NCI-H2107 (cell line): ENCODE measurements around the gene TUBB.
A peak's percentile ranks its signal among the peaks of the same experiment; 100 is the strongest.
"Not testable (repeated sequence)": the region's sequence is repeated elsewhere in the genome, so short reads cannot be mapped to it uniquely, and the experiment has no call there.

Source experiments
- DNase-seq: peaks from one replicate; lab custom pipeline; 2025; lab: John Stamatoyannopoulos, UW

Gene TUBB

DNA sequence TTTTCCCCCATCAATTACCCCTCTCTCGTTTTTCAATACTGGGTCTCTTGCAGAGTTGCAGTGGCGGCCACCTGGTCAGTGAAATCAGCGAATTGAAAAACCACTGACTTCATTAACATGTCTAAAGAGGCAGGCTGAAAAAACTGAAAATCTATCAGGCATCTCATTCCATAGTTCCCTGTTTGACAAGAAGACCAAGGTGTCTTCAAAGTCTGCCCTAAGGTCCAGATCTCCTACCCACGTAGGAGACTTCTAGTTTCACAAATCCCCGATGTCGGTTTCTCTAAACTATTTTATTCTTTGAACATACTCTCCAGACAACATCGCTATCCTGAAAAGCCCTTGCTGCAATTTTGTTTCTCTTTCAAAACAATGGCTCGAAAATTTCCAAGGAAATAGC is 796 bp upstream of the TUBB start:
- DNase-seq, result no peak

DNA sequence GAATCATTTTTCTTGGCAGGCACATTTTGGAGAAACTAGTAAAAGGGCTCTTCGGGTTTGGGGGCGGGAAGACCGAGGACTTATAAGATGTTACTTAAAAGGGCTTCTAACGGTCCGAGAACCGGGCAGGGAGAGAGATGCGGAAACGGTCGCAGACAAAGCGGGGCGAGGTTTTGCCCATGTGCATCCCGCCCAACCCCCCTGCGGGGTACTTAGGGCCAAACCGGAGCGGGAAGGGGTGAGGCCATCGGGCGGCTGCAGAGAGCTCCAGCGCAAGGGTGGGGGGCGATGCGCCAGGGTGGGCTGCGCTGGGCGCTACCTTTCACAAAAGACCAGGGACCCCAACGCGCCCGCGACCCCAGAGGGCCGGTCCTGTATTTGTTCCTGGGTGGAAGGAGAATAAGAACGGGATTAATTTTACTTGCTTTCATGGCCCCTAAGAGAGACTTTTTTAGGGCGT is 616 bp downstream of the TUBB start:
- DNase-seq, result no peak

DNA sequence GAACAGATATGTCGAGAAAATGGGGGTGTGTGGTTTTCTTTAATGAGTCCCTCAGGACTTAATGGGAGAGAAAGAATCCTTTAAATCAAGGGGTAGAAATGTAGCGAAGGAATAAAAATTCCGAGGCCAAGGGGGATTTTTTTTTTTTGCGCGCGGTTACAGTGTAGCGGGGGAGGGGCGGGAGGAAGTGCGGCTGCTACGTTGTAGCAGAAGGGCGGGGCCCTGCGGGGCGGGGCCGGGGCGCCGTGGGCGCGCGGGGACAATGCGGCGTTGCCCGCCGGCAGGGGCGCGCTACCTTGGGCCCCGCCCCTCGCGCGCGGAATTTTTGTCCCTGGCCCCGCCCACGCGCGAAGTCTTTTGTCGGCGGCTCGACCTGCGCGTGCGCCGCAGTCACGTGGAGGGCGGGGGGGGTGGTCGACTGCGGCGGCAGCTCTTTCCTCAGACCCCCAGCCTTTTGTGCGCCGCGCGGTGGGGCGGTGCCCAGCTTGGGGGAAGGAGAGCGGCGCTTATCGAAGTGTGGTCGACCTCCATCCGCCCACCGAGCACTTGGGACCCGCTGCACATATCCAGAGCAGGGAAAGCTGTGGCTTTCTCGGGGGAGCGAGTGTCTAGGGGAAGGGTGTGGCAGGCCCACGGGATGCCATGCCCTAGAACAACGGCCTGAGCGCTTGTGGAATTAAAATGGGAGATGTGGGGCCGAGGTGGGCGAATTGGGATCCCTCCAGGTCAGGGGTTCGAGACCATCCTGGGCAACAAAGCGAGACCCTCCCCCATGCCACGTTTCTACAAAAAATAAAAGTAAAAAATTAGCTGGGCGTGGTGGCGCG is 1.3 kb downstream of the TUBB start:
- DNase-seq, result peak; percentile 42

DNA sequence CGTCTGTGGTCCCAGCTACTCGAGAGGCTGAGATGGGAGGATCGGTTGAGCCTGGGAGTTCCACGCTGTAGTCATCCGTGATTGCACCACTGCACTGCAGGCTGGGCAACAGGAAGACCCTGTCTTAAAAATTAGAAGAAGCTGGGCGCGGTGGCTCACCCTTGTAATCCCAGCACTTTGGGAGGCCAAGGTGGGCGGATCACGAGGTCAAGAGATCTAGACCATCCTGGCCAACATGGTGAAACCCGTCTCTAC is 1.8 kb downstream of the TUBB start:
- DNase-seq, result not testable (repeated sequence)

DNA sequence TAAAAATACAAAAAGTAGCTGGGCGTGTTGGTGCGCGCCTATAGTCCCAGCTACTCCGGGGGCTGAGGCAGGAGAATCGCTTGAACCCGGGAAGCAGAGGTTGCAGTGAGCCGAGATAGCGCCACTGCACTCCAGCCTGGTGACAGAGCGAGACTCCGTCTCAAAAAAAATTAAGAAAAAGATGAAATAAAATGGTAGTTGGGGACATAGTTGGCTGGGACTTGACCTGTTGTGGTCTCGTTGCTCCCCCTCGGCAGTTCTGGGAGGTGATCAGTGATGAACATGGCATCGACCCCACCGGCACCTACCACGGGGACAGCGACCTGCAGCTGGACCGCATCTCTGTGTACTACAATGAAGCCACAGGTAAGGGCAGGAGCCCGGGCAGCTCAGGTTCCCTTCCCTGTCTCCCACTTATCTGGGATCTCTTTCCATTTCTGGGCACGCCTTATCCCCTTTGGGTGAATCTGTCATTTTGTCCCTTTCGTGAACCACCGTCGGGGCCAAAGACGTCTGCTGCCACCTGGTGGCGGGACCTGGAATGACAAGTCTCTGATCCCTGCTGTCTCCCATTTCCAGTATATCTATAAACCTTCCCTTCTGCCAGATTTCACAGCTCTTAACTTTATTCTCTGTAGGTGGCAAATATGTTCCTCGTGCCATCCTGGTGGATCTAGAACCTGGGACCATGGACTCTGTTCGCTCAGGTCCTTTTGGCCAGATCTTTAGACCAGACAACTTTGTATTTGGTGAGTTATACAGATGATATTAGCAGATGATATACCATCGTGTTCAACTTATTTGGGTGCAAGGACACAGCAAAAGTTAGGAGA is 2.3 kb downstream of the TUBB start:
- peak; percentile 48 for DNase-seq

DNA sequence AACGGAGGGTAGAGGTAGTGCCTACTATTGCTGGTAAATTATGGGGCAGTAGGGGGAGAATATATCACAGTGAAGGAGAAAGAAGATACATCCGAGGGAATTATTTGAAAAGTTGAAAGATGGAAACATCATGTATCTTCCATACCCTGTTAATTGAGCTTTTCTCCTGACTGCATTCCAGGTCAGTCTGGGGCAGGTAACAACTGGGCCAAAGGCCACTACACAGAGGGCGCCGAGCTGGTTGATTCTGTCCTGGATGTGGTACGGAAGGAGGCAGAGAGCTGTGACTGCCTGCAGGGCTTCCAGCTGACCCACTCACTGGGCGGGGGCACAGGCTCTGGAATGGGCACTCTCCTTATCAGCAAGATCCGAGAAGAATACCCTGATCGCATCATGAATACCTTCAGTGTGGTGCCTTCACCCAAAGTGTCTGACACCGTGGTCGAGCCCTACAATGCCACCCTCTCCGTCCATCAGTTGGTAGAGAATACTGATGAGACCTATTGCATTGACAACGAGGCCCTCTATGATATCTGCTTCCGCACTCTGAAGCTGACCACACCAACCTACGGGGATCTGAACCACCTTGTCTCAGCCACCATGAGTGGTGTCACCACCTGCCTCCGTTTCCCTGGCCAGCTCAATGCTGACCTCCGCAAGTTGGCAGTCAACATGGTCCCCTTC is 3.1 kb downstream of the TUBB start:
- DNase-seq, result not testable (repeated sequence)

DNA sequence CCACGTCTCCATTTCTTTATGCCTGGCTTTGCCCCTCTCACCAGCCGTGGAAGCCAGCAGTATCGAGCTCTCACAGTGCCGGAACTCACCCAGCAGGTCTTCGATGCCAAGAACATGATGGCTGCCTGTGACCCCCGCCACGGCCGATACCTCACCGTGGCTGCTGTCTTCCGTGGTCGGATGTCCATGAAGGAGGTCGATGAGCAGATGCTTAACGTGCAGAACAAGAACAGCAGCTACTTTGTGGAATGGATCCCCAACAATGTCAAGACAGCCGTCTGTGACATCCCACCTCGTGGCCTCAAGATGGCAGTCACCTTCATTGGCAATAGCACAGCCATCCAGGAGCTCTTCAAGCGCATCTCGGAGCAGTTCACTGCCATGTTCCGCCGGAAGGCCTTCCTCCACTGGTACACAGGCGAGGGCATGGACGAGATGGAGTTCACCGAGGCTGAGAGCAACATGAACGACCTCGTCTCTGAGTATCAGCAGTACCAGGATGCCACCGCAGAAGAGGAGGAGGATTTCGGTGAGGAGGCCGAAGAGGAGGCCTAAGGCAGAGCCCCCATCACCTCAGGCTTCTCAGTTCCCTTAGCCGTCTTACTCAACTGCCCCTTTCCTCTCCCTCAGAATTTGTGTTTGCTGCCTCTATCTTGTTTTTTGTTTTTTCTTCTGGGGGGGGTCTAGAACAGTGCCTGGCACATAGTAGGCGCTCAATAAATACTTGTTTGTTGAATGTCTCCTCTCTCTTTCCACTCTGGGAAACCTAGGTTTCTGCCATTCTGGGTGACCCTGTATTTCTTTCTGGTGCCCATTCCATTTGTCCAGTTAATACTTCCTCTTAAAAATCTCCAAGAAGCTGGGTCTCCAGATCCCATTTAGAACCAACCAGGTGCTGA is 3.9 kb downstream of the TUBB start:
- not testable (repeated sequence) for DNase-seq

DNA sequence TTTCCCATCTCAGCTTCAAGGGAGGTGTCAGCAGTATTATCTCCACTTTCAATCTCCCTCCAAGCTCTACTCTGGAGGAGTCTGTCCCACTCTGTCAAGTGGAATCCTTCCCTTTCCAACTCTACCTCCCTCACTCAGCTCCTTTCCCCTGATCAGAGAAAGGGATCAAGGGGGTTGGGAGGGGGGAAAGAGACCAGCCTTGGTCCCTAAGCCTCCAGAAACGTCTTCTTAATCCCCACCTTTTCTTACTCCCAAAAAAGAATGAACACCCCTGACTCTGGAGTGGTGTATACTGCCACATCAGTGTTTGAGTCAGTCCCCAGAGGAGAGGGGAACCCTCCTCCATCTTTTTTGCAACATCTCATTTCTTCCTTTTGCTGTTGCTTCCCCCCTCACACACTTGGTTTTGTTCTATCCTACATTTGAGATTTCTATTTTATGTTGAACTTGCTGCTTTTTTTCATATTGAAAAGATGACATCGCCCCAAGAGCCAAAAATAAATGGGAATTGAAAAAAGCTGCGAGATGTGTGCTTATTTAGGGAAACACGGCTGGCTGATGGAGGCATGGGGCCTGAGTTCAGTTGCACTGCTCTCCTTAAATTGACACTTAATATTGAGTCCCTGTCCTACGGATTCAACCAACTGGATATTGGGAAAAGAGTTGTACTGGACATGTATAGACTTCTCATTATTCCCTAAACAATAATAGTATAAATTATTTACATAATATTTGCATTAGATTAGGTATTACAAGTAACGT is 4.9 kb downstream of the TUBB start:
- no peak for DNase-seq

DNA sequence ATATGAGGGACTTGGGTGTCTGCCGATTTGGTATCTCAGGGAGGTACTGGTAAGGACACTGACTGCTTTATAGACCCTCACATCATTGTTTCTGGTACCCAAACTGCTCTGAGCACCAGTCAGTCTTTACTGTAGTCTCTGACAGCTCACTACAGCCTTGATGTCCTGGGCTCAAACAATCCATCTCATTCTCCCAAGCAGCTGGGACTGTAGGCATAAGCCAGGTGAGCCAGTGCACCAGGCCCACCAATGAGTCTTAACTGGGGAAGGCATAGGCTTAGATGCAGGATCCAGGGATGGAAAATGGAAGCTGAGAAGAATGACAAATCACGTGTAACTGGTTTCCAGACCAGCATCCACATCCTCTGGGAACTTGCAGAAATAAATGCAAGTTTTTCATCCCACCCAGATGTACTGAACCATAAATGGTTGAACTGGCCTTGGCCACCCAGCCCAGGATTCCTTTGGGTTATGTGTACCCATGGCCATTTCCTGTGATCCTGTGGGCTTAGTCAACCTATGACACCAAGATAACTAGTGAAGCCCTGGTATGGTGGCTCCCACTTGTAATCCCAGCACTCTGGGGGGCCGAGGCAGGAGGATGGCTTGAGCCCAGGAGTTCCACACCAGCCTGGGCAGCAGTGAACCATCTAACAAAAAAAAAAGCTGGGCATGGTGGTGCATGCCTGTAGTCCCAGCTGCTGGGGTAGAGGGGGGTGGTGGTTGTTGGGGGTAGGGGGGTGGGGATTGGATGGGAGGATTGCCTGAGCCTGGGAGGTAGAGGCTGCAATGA is 5.8 kb downstream of the TUBB start:
- no peak for DNase-seq

DNA sequence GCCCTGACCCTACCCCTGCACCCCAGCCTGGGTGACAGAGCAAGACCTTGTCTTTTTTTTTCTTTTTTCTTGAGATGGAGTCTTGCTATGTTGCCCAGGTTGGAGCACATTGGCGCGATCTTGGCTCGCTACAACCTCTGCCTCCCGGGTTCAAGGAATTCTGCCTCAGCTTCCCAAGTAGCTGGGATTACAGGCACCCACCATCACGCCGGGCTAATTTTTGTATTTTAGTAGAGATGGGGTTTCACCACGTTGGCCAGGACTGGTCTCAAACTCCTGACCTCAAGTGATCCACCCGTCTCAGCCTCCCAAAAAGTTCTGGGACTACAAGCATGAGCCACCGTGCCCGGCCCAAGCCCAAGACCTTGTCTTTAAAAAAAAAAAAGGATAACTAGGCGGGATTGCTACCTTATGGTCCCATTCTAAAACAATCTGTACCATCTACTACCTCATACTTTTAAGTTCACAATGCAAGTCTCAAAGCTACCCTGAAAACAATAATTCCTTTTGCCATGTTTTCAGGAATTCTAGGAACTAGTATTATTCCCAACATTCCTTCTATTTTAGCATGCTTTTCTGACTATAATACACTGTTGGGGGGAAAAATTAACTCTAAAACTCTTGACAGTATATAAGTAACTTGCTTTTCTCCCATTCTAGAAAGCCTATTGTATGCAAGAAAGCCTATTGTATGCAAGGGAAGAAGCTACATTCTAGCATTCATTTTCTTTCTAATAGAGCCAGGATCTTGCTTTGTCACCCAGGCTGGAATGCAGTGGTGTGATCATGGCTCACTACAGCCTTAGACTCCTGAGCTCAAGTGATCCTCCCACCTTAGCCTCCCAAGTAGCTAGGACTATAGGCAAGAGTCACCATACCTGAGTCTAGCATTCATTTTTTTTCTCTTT is 6.6 kb downstream of the TUBB start:
- no peak for DNase-seq

DNA sequence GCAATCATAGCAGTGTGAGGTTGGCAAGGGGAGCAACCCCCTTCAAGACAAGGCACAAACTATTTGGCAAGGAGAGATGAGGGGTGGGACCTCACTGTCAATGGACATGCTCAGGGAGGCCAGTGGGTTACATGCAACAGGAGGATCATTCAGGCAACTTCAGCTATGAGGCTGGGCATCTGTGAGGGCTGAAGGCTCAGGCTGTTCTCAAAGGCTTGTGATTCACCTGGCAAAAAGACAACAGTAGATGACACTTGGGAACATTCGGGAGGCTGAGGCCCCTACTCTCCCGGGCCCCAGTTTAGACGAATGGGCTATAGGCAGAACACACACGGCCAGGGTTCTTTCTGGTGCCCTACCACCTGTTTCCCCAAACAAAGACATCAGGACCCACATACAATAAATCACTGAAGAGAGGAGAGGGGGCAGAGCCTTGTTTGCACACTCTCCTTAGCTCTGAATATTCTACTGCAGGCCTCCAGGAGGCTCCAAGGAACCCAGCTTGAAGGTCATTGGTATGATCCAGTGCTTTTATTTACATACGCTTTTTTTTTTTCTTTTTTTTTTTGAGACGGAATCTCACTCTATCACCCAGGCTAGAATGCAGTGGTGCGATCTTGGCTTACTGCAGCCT is 7.9 kb downstream of the TUBB start:
- no peak for DNase-seq

DNA sequence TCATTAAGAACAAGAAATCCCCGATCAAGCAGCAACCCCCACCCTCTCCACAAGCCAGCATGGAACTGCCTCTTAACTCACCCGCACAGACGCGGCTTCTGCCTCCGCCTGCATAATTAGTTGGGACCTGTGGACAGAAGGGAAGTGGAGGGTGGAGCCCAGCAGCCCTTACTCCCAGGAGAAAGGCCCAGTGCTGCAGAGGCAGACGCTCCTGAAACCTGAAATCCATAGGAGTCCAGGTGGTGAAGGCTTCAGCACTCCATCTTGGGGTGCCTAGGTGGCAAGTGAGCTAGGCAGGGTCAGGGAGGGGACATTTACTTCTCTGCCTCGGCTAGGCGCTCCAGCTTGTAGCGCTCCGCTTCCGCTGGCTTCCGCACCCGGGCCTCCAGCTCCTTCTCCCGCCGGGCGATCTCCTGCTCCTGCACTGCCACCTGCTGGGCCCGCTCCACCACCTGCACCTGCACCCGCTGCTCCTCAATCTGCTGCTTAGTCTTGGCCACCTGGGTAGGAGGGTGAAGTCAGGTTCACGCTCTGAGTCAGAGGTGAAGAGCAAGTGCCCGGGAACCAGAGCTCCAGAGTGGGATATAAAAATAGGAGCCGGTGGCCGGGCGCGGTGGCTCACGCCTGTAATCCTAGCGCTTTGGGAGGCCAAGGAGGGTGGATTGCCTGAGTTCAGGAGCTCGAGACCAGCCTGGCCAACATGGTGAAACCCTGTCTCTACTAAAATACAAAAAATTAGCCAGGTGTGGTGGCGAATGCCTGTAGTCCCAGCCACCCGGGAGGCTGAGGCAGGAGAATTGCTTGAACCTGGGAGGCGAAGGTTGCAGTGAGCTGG is 10.7 kb downstream of the TUBB start:
- DNase-seq, result peak; percentile 42

DNA sequence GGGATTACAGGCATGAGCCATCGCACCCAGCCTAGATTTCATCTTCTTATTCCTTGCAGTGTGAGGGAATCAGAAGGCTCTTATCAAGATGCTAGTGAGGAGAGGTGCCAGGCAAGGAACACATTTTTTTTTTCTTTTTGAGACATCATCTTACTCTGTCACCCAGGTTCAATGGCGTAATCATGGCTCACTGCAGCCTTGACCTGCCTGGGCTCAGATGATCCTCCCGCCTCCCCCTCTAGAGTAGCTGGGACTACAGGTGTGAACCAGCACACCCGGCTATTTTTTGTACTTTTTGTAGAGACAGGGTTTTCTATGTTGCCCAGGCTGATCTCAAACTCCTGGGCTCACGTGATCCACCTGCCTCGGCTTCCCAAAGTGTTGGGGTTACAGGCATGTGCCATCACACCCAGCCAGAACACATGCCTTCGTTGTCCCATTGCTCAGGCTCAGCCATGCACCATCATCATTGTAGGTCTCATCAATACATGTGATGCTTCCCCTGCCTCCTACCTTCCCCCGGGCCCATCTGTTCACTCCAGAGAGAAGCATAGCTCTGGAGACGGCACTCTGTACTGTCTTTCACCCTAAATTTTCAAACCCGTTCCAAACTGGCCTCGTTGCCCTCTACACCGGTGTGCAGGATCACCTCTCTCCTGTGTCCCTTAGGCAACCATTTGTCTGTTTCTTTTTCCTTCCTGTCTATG is 12.2 kb downstream of the TUBB start:
- DNase-seq, result no peak

DNA sequence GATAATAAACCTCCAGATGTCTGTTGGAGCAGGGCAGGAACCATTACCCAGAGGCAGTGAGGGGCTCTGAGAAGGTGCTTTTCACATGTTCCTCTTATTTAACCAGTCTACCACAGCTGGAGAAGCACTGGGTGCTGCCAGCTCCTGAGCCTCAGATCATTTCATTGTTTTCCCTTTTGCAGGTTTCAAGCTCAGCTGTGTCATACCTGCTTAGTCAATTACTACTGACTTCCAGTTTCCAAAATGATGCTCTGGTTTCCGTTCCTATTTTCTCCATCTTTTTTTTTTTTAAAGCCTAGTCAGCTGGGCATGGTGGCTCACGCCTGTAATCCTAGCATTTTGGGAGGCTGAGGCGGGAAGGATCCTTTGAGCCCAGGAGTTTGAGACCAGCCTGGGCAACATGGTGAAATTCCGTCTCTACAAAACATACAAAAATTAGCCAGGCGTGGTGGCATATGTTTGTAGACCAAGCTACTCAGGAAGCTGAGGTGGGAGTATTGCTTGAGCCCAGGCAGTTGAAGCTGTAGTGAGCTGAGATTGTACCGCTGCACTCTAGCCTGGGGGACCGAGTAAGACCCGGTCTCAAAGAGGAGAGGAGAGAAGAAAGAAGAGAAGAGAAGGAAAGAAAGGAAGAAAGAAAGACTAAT is 15.6 kb downstream of the TUBB start:
- no peak for DNase-seq

DNA sequence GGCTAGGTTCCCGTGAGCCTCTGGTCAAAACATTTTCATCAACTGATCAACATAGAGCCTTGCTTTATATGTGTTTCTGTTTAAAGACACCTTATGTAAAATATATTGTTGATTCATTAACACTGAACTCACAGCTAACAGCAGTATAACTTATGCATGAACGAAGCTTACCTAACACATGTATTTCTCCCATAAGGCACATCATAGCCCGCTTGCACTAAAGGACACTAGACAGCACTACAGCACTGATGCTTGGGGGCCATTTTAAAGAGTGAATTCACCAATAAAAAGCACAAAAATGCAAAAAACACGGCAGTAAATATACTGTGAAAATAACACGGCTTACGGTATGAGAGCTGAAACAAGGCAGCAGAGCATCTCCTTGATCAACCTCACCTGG is 18.4 kb downstream of the TUBB start:
- no peak for DNase-seq

DNA sequence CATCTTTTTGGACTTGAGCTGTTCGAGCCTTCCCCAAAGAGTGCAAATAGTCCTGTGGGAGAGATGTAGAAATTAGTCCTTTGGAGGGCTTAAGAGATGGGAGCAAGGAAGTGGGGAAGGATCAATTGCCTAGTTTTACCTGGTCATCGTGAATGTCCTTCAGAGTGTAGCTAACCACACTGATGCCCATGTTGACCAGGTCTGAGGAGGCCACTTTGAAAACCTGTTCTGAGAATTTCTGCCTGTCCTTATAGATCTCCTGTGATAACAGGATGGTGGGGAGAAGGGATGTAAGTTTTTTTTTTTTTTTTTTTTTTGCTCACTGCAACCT is 20.4 kb downstream of the TUBB start:
- DNase-seq, result no peak
